ENCODE data around the gene PPP1R11. TPM values are rescaled to one million over a fixed set of nuclear protein-coding genes. Genes with fewer than 3 reads are reported as not detected.

Gene PPP1R11
- total and polyA plus RNA-seq, 2 of the 13 experiments (the other 11 are each of a cell fraction or from before 2014, with no cell fraction given): 32.1 to 58.9 TPM

- TF ChIP-seq XBP1 (CRISPR knock-in tag; IDR thresholded peaks at IDR 0.05): no peak
- TF ChIP-seq ZNF564 (CRISPR knock-in tag; IDR thresholded peaks at IDR 0.05): peak; percentile 80
- peak; percentile 23; the same call in 1 of the 2 replicates for TF ChIP-seq MEIS2 (CRISPR knock-in tag; IDR thresholded peaks at IDR 0.05)
- TF ChIP-seq MAF1 (CRISPR knock-in tag; IDR thresholded peaks at IDR 0.05; ENCODE audit: borderline replicate concordance): no peak
- TF ChIP-seq HIC2 (CRISPR knock-in tag; IDR thresholded peaks at IDR 0.05; ENCODE audit: low read depth): peak; percentile 44; the same call in 1 of the 2 replicates
- TF ChIP-seq ZNF260 (CRISPR knock-in tag; IDR thresholded peaks at IDR 0.05; ENCODE audit: borderline replicate concordance, low read depth): 0 out of 2 replicates have a peak, but pooled peaks have one; percentile 65
- TF ChIP-seq SOX6 (IDR thresholded peaks at IDR 0.05): no peak
- TF ChIP-seq SOX6 (CRISPR knock-in tag; IDR thresholded peaks at IDR 0.05): peak; percentile 90
- TF ChIP-seq CAMTA2 (CRISPR knock-in tag; IDR thresholded peaks at IDR 0.05; ENCODE audit: borderline replicate concordance): 0 out of 2 replicates have a peak, but pooled peaks have one; percentile 44
- no peak for TF ChIP-seq ZMYM3 (CRISPR knock-in tag; IDR thresholded peaks at IDR 0.05)
- 0 out of 2 replicates have a peak, but pooled peaks have one; percentile 69 for TF ChIP-seq NCOA1 (CRISPR knock-in tag; IDR thresholded peaks at IDR 0.05)
- no peak for TF ChIP-seq NCOA5 (CRISPR knock-in tag; IDR thresholded peaks at IDR 0.05)
- no peak for TF ChIP-seq SMC3 (IDR thresholded peaks at IDR 0.05; ENCODE audit: low read length)
- no peak; the same call in 1 of the 2 replicates for TF ChIP-seq HOXA9 (CRISPR knock-in tag; IDR thresholded peaks at IDR 0.05; ENCODE audit: borderline replicate concordance)
- TF ChIP-seq TP53 (CRISPR knock-in tag; conservative IDR thresholded peaks at IDR 0.05): no peak
- TF ChIP-seq SP4 (CRISPR knock-in tag; IDR thresholded peaks at IDR 0.05): peak; percentile 83
- peak; percentile 49 for TF ChIP-seq ZFX (CRISPR knock-in tag; IDR thresholded peaks at IDR 0.05; ENCODE audit: low read depth)
- TF ChIP-seq ZNF772 (CRISPR knock-in tag; IDR thresholded peaks at IDR 0.05): peak; percentile 94
- peak; percentile 69; the same call in 1 of the 2 replicates for TF ChIP-seq DPF2 (CRISPR knock-in tag; IDR thresholded peaks at IDR 0.05; ENCODE audit: borderline replicate concordance, low read depth)
- no peak for TF ChIP-seq ZNF850 (CRISPR knock-in tag; conservative IDR thresholded peaks at IDR 0.05)
- TF ChIP-seq NPAS2 (CRISPR knock-in tag; IDR thresholded peaks at IDR 0.05; ENCODE audit: borderline replicate concordance): peak; percentile 81; the same call in 1 of the 2 replicates
- no peak for TF ChIP-seq MYNN (CRISPR knock-in tag; IDR thresholded peaks at IDR 0.05; ENCODE audit: low read depth)
- TF ChIP-seq ZC3H13 (CRISPR knock-in tag; IDR thresholded peaks at IDR 0.05): peak; percentile 91; the same call in 1 of the 2 replicates
- peak; percentile 89; the same call in 1 of the 2 replicates for TF ChIP-seq ZNF713 (CRISPR knock-in tag; IDR thresholded peaks at IDR 0.05)
- no peak for TF ChIP-seq FOXM1 (CRISPR knock-in tag; IDR thresholded peaks at IDR 0.05)
- TF ChIP-seq ZNF7 (CRISPR knock-in tag; IDR thresholded peaks at IDR 0.05): no peak
- no peak; the same call in 1 of the 2 replicates for TF ChIP-seq ZNF629 (CRISPR knock-in tag; conservative IDR thresholded peaks at IDR 0.05)
- 0 out of 2 replicates have a peak, but pooled peaks have one; percentile 50 for TF ChIP-seq ZNF264 (CRISPR knock-in tag; IDR thresholded peaks at IDR 0.05)
- TF ChIP-seq ZNF337 (CRISPR knock-in tag; IDR thresholded peaks at IDR 0.05; ENCODE audit: borderline replicate concordance, low read depth): 0 out of 2 replicates have a peak, but pooled peaks have one; percentile 61
- no peak for TF ChIP-seq ZSCAN12 (CRISPR knock-in tag; IDR thresholded peaks at IDR 0.05)
These were observed 33.8 kb downstream of the PPP1R11 start (continued) for GRCh38 chr6:30100585-30101443.
